ENCODE data around the gene SRXN1. TPM values are rescaled to one million over a fixed set of nuclear protein-coding genes. Genes with fewer than 3 reads are reported as not detected.

SRXN1 gene
- total RNA-seq, 1 experiment from 2014 or later, result 80.8 TPM

- Histone ChIP-seq H3K9ac (ENCODE audit: low read length) (no peak overlapping the region), H3K27ac (ENCODE audit: low read depth, low read length) (no peak overlapping the region), H3K9me2 (ENCODE audit: insufficient read depth) (no peaks in the 10 kb centered on the region), H3K9me3 (ENCODE audit: control insufficient read depth in 1 of 2, insufficient read depth in 1 of 2, low read depth in 1 of 2, low read length in 2 of 2) (no peaks in the 10 kb centered on the region), H3K79me2 (ENCODE audit: insufficient read depth, low read length) (no peaks in the 10 kb centered on the region), H3K4me2 (ENCODE audit: low read length) (no peak overlapping the region), H3K4me1 (ENCODE audit: control insufficient read depth in 1 of 2, insufficient read depth in 2 of 2, low read length in 2 of 2) (no peaks in the 10 kb centered on the region), H3K4me3 (replicated peaks in 1 of 2; ENCODE audit: low read depth in 1 of 2, low read length in 2 of 2) (no peak overlapping the region), H4K20me1 (ENCODE audit: insufficient read depth) (no peaks in the 10 kb centered on the region), H3K27me3 (ENCODE audit: insufficient read depth, low read length) (no peaks in the 10 kb centered on the region), H2AFZ (ENCODE audit: low read depth, low read length, poor library complexity, severe bottlenecking) (no peak overlapping the region), H3K36me3 (ENCODE audit: control insufficient read depth in 1 of 2, insufficient read depth in 2 of 2, low read length in 2 of 2) (no peaks in the 10 kb centered on the region)
- BruUV-seq (replicated peaks), result no TSS peak
- TF ChIP-seq ATF3 (IDR thresholded peaks at IDR 0.05) (no peak), POLR2AphosphoS5 (IDR thresholded peaks at IDR 0.05; ENCODE audit: low read depth, low read length) (no peak), EGR1 (IDR thresholded peaks at IDR 0.05; ENCODE audit: low read depth) (no peak), CTCF (IDR thresholded peaks at IDR 0.05 in 2 of 3, conservative IDR thresholded peaks at IDR 0.05 in 1 of 3; ENCODE audit: borderline replicate concordance in 1 of 3, insufficient read depth in 1 of 3, low read depth in 2 of 3, low read length in 2 of 3) (no peak), RAD21 (IDR thresholded peaks at IDR 0.05; ENCODE audit: low read depth) (no peak), EZH2 (IDR thresholded peaks at IDR 0.05) (no peak)
- ChIA-PET CTCF (interaction anchor here (0.8 kb wide), 1 partner anchor 20 kb away, joined by 3 read pairs; no protein-coding TSS in a partner anchor), RAD21 (ENCODE audit: low non-redundant PET in 1 of 2, low total read pairs in 2 of 2, uncharacterized antibody in 2 of 2, unreplicated experiment in 2 of 2) (no interaction called here), POLR2A (no interaction called here)
- DNase-seq (ENCODE audit: low read depth, low spot score), result no peak
- intact Hi-C loops (cut with micrococcal nuclease), result no loop called here
- ATAC-seq, result no peak
These were observed 55.4 kb downstream of the SRXN1 start for GRCh38 chr20:597560-597959.

Other genes starting within 250 kb of the SRXN1 start
- gene RBCK1, start 244.9 kb downstream of the SRXN1 start, total RNA-seq (2021; ENCODE audit: unreplicated experiment), result 180 TPM
- gene TBC1D20, start 190.7 kb downstream of the SRXN1 start, total RNA-seq (2021; ENCODE audit: unreplicated experiment), result 32.3 TPM
- gene CSNK2A1, start 109.4 kb downstream of the SRXN1 start, total RNA-seq (2021; ENCODE audit: unreplicated experiment), result 284 TPM
- gene TCF15, start 42.9 kb downstream of the SRXN1 start, total RNA-seq (2021; ENCODE audit: unreplicated experiment), result not detected
- gene SCRT2, start 22.6 kb upstream of the SRXN1 start, total RNA-seq (2021; ENCODE audit: unreplicated experiment), result not detected
- gene SLC52A3, start 115.3 kb upstream of the SRXN1 start, total RNA-seq (2021; ENCODE audit: unreplicated experiment), result 10.2 TPM
- 26.4 TPM for gene FAM110A, start 180.5 kb upstream of the SRXN1 start, total RNA-seq (2021; ENCODE audit: unreplicated experiment)